ENCODE measurements around the gene NBEAL2. TPM values are rescaled to one million over a fixed set of nuclear protein-coding genes. Genes with fewer than 3 reads are reported as not detected.

Gene NBEAL2
- total and polyA plus RNA-seq, 10 of the 15 experiments (the other 5 are each of a cell fraction or from before 2014, with no cell fraction given) = 0.07 to 127 (median 29.4) TPM

DNA sequence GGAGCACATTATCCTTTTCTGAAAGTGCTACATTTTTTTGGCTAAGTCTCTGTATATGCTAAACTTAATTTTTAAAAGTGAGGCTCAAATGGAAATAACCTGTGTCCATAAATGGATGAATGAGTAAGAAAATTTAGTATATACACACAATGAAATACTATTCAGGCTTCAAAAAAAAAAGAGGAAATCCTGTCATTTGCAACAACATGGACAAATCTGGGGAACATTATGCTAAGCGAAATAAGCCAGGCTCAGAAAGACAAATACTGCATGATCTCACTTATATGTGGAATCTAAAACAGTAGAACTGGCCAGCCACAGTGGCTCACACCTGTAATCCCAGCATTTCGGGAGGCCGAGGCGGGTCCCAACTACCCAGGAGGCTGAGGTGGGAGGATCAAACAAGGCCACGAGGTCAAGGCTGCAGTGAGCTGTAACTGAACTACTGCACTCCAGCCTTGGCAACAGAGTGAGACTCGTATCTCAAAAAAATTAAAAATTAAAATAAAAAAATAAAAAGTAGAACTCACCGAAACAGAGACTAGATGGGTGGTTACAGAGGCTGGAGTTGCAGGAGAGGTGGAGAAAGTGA is 28.7 kb upstream of the NBEAL2 start (continued):
- TF ChIP-seq NFXL1 (IDR thresholded peaks at IDR 0.05; ENCODE audit: borderline replicate concordance) = no peak
- TF ChIP-seq PAX8 (IDR thresholded peaks at IDR 0.05) = no peak
- no peak for TF ChIP-seq E2F4 (IDR thresholded peaks at IDR 0.05; ENCODE audit: low read depth, low read length)
- TF ChIP-seq ATF2 (IDR thresholded peaks at IDR 0.05; ENCODE audit: low read length) = no peak
- TF ChIP-seq MTA3 (IDR thresholded peaks at IDR 0.05; ENCODE audit: borderline replicate concordance, low read length) = no peak
- no peak for TF ChIP-seq MEF2A (IDR thresholded peaks at IDR 0.05; ENCODE audit: insufficient read depth, low read depth, low read length)

DNA sequence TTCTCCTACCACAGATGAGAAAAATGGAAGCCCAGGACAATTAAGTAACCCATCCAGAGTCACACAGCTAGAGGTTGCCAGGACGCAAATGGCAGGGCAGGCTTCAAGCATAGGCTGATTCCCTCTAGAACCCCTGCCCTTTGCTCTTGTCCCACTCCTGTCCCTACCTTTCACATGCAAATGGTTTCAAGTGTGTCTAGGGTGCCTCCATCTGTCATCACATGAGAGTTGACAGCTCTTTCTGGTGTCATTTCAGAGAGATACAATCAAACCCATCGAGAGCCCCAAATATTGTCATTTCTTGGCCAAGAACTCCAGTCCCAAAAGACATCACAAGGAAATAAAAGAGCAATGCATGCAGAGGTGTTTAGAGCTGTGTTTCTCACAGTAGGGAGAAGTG is 26.7 kb upstream of the NBEAL2 start:
- peaks cover 79% of the 10 kb centered on the region for H3K4me1 ChIP-seq (ENCODE audit: control insufficient read depth, insufficient read depth, low read length)
- H4K20me1 ChIP-seq (ENCODE audit: control insufficient read depth, insufficient read depth) = peaks cover 2% of the 10 kb centered on the region
- H2AFZ ChIP-seq (ENCODE audit: control insufficient read depth, low read depth, low read length) = no peak overlapping the region
- POLR2A ChIA-PET = interaction anchor here (0.6 to 10.1 kb wide), 7 partner anchors 10 to 35 kb away, joined by 3 to 163 read pairs (median 7); partner anchors contain the start of genes CCDC12 and NBEAL2
- peaks cover 94% of the 10 kb centered on the region for H3K79me2 ChIP-seq (ENCODE audit: control insufficient read depth, insufficient read depth, low read length)
- CTCF ChIA-PET = interaction anchor here (0.7 to 2.5 kb wide), 6 partner anchors 17 to 92 kb away, joined by 3 to 7 read pairs (median 4); no protein-coding TSS in a partner anchor
- intact Hi-C loops (cut with micrococcal nuclease; ENCODE audit: unreplicated experiment) (loop anchor here (2.0 kb wide), 1 partner anchor 26 kb away; no protein-coding TSS in a partner anchor), in situ Hi-C loops (cut with MboI) (no loop called here)
- WGBS (ENCODE audit: insufficient coverage, insufficient replicate concordance, low lambda C conversion rate, missing lambda C conversion rate) = 54% methylated on average over 2 of the region's 2 CpGs
- no peaks in the 10 kb centered on the region for H3K27me3 ChIP-seq (replicated peaks in 1 of 2; ENCODE audit: control insufficient read depth in 2 of 2, insufficient read depth in 2 of 2, low read length in 1 of 2)
- no TSS peak for BruUV-seq (replicated peaks)
- H3K36me3 ChIP-seq (ENCODE audit: control insufficient read depth in 2 of 2, insufficient read depth in 2 of 2, low read length in 1 of 2) = peaks cover 6 to 17% of the 10 kb centered on the region in 2 experiments; a peak in 3 of 4 replicates
- DNase-seq (ENCODE audit: low read depth, low spot score) (no peak), ATAC-seq (no peak), FAIRE-seq (no peak)
- no peaks in the 10 kb centered on the region for H3K9me3 ChIP-seq (replicated peaks; ENCODE audit: control insufficient read depth, insufficient read depth, low read length)
- RAD21 ChIA-PET (ENCODE audit: unreplicated experiment) = interaction anchor here (1.0 to 7.0 kb wide), 9 partner anchors 13 to 37 kb away, joined by 3 to 48 read pairs (median 8); partner anchors contain the start of gene NBEAL2
- H3K9ac ChIP-seq (ENCODE audit: control insufficient read depth, insufficient read depth, low read length) = no peak overlapping the region
- SMC1A ChIA-PET (ENCODE audit: uncharacterized antibody, unreplicated experiment) = interaction anchor here (0.7 to 17.2 kb wide), 11 partner anchors 9 to 40 kb away, joined by 3 to 298 read pairs (median 6); partner anchors contain the start of gene CCDC12
- peak; percentile 36; the same call in 1 of the 2 replicates for TF ChIP-seq MXI1 (IDR thresholded peaks at IDR 0.05; ENCODE audit: low read depth, low read length)
- TF ChIP-seq PAX8 (IDR thresholded peaks at IDR 0.05) = no peak
- H3K4me3 ChIP-seq = no peak overlapping the region; the same call in 1 of the 2 replicates
- H3K4me2 ChIP-seq (ENCODE audit: control insufficient read depth, insufficient read depth) = peak overlapping the region; percentile 60
- peak overlapping the region; percentile 75 for H3K27ac ChIP-seq (ENCODE audit: control insufficient read depth, insufficient read depth)

Data from GM12878 (cell line).